Measurements from ENCODE around the gene TAF1C.

TAF1C gene

GRCh38 chr16:84225571-84225970 is 38.7 kb upstream of the TAF1C start:
- TF ChIP-seq EZH2 (optimal IDR thresholded peaks at IDR 0.05; ENCODE audit: low read depth, low read length) (no peak), CTCF (IDR thresholded peaks at IDR 0.05; ENCODE audit: low read length) (no peak), EZH2phosphoT487 (IDR thresholded peaks at IDR 0.05; ENCODE audit: low read length) (no peak)
- no peaks in the 10 kb centered on the region for H4K20me1 ChIP-seq (ENCODE audit: insufficient read depth, low read length)
- no peaks in the 10 kb centered on the region for H3K9me2 ChIP-seq (replicated peaks; ENCODE audit: insufficient read depth, low read length)
- H3K9me3 ChIP-seq (replicated peaks; ENCODE audit: insufficient read depth, low read length): no peaks in the 10 kb centered on the region
- no peaks in the 10 kb centered on the region for H3K4me1 ChIP-seq (ENCODE audit: low read length)
- DNase-seq: no peak
- H3K79me2 ChIP-seq (ENCODE audit: low read length): no peaks in the 10 kb centered on the region
- peaks cover 80% of the 10 kb centered on the region for H3K27me3 ChIP-seq (replicated peaks; ENCODE audit: insufficient read depth, low read length)
- no peaks in the 10 kb centered on the region for H3F3A ChIP-seq (ENCODE audit: insufficient read depth, low read length)
- no peak overlapping the region for H3K4me2 ChIP-seq (ENCODE audit: low read depth, low read length)
- H3K36me3 ChIP-seq (replicated peaks; ENCODE audit: insufficient read depth, low read length): no peaks in the 10 kb centered on the region
- H3K4me3 ChIP-seq (ENCODE audit: low read length): no peak overlapping the region
- no peak overlapping the region for H3K9ac ChIP-seq (ENCODE audit: low read length)
- no peak overlapping the region for H3K27ac ChIP-seq (ENCODE audit: low read length)
- no peak overlapping the region for H2AFZ ChIP-seq (ENCODE audit: low read length)

DNA sequence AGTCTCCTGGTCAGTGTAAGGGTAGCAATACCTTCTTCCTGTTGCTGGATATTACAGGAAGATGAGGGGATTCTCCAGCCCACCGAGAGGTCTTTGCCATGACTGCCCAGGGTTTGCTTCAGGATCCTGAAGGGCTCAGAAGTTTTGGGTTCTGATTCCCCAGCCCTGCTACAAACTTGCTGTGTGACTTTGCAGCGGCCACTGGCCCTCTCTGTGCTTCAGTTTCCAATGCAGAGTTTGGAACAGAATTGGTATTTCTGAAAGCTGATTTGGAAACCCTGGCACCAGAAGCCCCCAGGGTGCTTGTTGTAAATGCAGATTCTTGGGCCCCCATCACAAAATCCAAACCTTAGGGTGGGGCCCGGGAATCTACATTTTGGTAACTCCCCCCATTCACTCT is 38.3 kb upstream of the TAF1C start:
- no peaks in the 10 kb centered on the region for H3K9me3 ChIP-seq (replicated peaks; ENCODE audit: insufficient read depth, low read length)
- no peak overlapping the region for H2AFZ ChIP-seq (ENCODE audit: low read length)
- H3K4me2 ChIP-seq (ENCODE audit: low read depth, low read length): no peak overlapping the region
- no peaks in the 10 kb centered on the region for H3K36me3 ChIP-seq (replicated peaks; ENCODE audit: insufficient read depth, low read length)
- no peaks in the 10 kb centered on the region for H3K79me2 ChIP-seq (ENCODE audit: low read length)
- H3K4me1 ChIP-seq (ENCODE audit: low read length): no peaks in the 10 kb centered on the region
- peaks cover 78% of the 10 kb centered on the region for H3K27me3 ChIP-seq (replicated peaks; ENCODE audit: insufficient read depth, low read length)
- TF ChIP-seq CTCF (IDR thresholded peaks at IDR 0.05; ENCODE audit: low read length) (no peak), EZH2 (optimal IDR thresholded peaks at IDR 0.05; ENCODE audit: low read depth, low read length) (no peak), EZH2phosphoT487 (IDR thresholded peaks at IDR 0.05; ENCODE audit: low read length) (no peak)
- H3K27ac ChIP-seq (ENCODE audit: low read length): no peak overlapping the region
- DNase-seq: no peak
- no peak overlapping the region for H3K4me3 ChIP-seq (ENCODE audit: low read length)
- no peaks in the 10 kb centered on the region for H3F3A ChIP-seq (ENCODE audit: insufficient read depth, low read length)
- no peaks in the 10 kb centered on the region for H3K9me2 ChIP-seq (replicated peaks; ENCODE audit: insufficient read depth, low read length)
- H4K20me1 ChIP-seq (ENCODE audit: insufficient read depth, low read length): no peaks in the 10 kb centered on the region
- H3K9ac ChIP-seq (ENCODE audit: low read length): no peak overlapping the region

DNA sequence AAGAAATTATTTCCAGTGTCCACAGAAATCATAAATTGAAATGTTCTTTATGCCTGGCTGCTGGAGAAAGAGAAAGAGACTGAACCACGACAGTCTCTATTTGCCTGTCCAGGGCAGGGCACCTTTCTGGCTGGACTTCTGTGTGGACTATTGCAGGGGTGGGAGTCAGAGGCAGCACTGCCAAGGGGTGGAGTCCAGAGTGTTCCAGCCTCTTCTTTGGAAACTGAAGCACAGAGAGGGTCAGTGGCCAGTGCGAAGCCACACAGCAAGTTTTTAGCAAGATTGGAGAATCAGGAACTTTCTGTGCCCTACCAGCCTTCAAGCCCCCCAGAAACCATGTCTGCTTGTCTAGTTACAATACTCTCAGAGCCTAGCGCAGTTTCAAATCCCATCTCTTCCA is 37.7 kb upstream of the TAF1C start:
- no peak overlapping the region for H3K9ac ChIP-seq (ENCODE audit: low read length)
- H3K4me2 ChIP-seq (ENCODE audit: low read depth, low read length): no peak overlapping the region
- H3K79me2 ChIP-seq (ENCODE audit: low read length): no peaks in the 10 kb centered on the region
- H3K4me3 ChIP-seq (ENCODE audit: low read length): no peak overlapping the region
- no peaks in the 10 kb centered on the region for H3F3A ChIP-seq (ENCODE audit: insufficient read depth, low read length)
- TF ChIP-seq EZH2phosphoT487 (IDR thresholded peaks at IDR 0.05; ENCODE audit: low read length) (no peak), EZH2 (optimal IDR thresholded peaks at IDR 0.05; ENCODE audit: low read depth, low read length) (no peak)
- no peaks in the 10 kb centered on the region for H4K20me1 ChIP-seq (ENCODE audit: insufficient read depth, low read length)
- H3K4me1 ChIP-seq (ENCODE audit: low read length): no peaks in the 10 kb centered on the region
- H3K27me3 ChIP-seq (replicated peaks; ENCODE audit: insufficient read depth, low read length): peaks cover 74% of the 10 kb centered on the region
- no peaks in the 10 kb centered on the region for H3K9me3 ChIP-seq (replicated peaks; ENCODE audit: insufficient read depth, low read length)
- DNase-seq: no peak
- no peak overlapping the region for H3K27ac ChIP-seq (ENCODE audit: low read length)
- no peak overlapping the region for H2AFZ ChIP-seq (ENCODE audit: low read length)
- no peaks in the 10 kb centered on the region for H3K36me3 ChIP-seq (replicated peaks; ENCODE audit: insufficient read depth, low read length)
- no peaks in the 10 kb centered on the region for H3K9me2 ChIP-seq (replicated peaks; ENCODE audit: insufficient read depth, low read length)

- no peak overlapping the region for H3K4me3 ChIP-seq (ENCODE audit: low read length)
- no peaks in the 10 kb centered on the region for H3K36me3 ChIP-seq (replicated peaks; ENCODE audit: insufficient read depth, low read length)
- no peak overlapping the region for H3K4me2 ChIP-seq (ENCODE audit: low read depth, low read length)
- H3K4me1 ChIP-seq (ENCODE audit: low read length): no peaks in the 10 kb centered on the region
- DNase-seq: no peak
- no peaks in the 10 kb centered on the region for H3K79me2 ChIP-seq (ENCODE audit: low read length)
- no peaks in the 10 kb centered on the region for H3K9me3 ChIP-seq (replicated peaks; ENCODE audit: insufficient read depth, low read length)
- no peaks in the 10 kb centered on the region for H3K9me2 ChIP-seq (replicated peaks; ENCODE audit: insufficient read depth, low read length)
- no peaks in the 10 kb centered on the region for H4K20me1 ChIP-seq (ENCODE audit: insufficient read depth, low read length)
- TF ChIP-seq CTCF (IDR thresholded peaks at IDR 0.05; ENCODE audit: low read length): no peak
- no peak for TF ChIP-seq EZH2phosphoT487 (IDR thresholded peaks at IDR 0.05; ENCODE audit: low read length)
- TF ChIP-seq EZH2 (optimal IDR thresholded peaks at IDR 0.05; ENCODE audit: low read depth, low read length): no peak
- H3K9ac ChIP-seq (ENCODE audit: low read length): no peak overlapping the region
- peaks cover 70% of the 10 kb centered on the region for H3K27me3 ChIP-seq (replicated peaks; ENCODE audit: insufficient read depth, low read length)
- H2AFZ ChIP-seq (ENCODE audit: low read length): no peak overlapping the region
- no peak overlapping the region for H3K27ac ChIP-seq (ENCODE audit: low read length)
- H3F3A ChIP-seq (ENCODE audit: insufficient read depth, low read length): no peaks in the 10 kb centered on the region
These were observed 36.6 kb upstream of the TAF1C start for GRCh38 chr16:84223456-84223855.
